ENCODE results near the gene HERC2. TPM values are rescaled to one million over a fixed set of nuclear protein-coding genes. Genes with fewer than 3 reads are reported as not detected.

The HERC2 gene
- total and polyA plus RNA-seq, 2 of the 8 experiments (the other 6 are each of a cell fraction or from before 2014, with no cell fraction given): 83.0 to 88.7 TPM

DNA sequence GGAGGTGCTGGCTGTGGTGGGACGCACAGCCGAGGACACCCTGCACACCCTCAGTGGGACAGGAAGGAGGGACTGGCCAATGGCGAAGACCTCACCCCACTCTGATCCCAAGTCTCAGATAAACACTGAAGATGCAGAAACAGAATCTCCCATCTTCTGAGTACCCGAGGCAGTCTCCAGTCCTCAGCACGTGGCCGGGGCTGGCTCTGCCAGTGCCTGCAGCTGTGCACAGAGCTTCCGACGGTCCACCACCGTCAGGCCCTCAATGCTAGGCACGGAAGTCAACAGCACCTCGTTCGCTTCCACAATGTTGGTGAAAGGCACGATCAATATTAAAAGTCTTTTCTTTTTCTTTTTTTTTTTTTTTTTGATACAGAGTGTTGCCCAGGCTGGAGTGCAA, 206.1 kb downstream of the HERC2 start:
- POLR2A ChIA-PET (ENCODE audit: partially characterized antibody): no interaction called here
- Histone ChIP-seq H3K14ac (ENCODE audit: insufficient read length) (no peak overlapping the region), H3K56ac (replicated peaks; ENCODE audit: insufficient read length, low read depth, low read length) (no peak overlapping the region), H3K79me1 (ENCODE audit: low read depth, low read length) (no peaks in the 10 kb centered on the region), H2BK120ac (replicated peaks; ENCODE audit: low read depth, low read length) (no peak overlapping the region), H3K23ac (ENCODE audit: insufficient read length) (no peak overlapping the region), H3K27me3 (replicated peaks in 1 of 4; ENCODE audit: control insufficient read depth in 3 of 4, extremely low read depth in 1 of 4, insufficient read depth in 3 of 4, low read length in 3 of 4) (no peaks in the 10 kb centered on the region), H3K23me2 (ENCODE audit: low read depth, low read length) (no peaks in the 10 kb centered on the region), H2BK12ac (ENCODE audit: low read depth, low read length) (no peak overlapping the region), H4K8ac (ENCODE audit: extremely low read depth, insufficient read depth, low read length) (no peak overlapping the region), H3K4me1 (replicated peaks in 1 of 4; ENCODE audit: control insufficient read depth in 3 of 4, insufficient read depth in 4 of 4, low read length in 3 of 4) (no peaks in the 10 kb centered on the region), H2BK15ac (ENCODE audit: low read length) (no peak overlapping the region), H3K36me3 (ENCODE audit: control insufficient read depth in 2 of 4, insufficient read depth in 4 of 4, low read length in 3 of 4) (peaks cover 20 to 50% (median 43%) of the 10 kb centered on the region in 4 experiments; a peak in 7 of 8 replicates), H3K79me2 (ENCODE audit: control insufficient read depth in 1 of 2, insufficient read depth in 2 of 2, low read length in 2 of 2) (no peaks in the 10 kb centered on the region), H4K5ac (ENCODE audit: insufficient read length, low read depth, low read length) (no peak overlapping the region), H3K4me2 (ENCODE audit: insufficient read depth in 1 of 2, low read depth in 2 of 2, low read length in 2 of 2) (no peak overlapping the region), H3K9ac (replicated peaks in 1 of 4; ENCODE audit: extremely low read depth in 1 of 4, low read depth in 3 of 4, low read length in 3 of 4) (no peak overlapping the region), H3K4ac (replicated peaks; ENCODE audit: insufficient read length, low read depth, low read length) (no peak overlapping the region), H3K9me3 (ENCODE audit: insufficient read depth in 2 of 2, low read depth in 1 of 2, low read length in 1 of 2) (no peaks in the 10 kb centered on the region), H3K4me3 (ENCODE audit: extremely low read depth in 1 of 4, insufficient read depth in 2 of 4, low read depth in 3 of 4, low read length in 4 of 4) (no peak overlapping the region), H2AK5ac (ENCODE audit: low read depth, low read length) (no peak overlapping the region), H2AFZ (ENCODE audit: low read length) (no peak overlapping the region), H3K18ac (ENCODE audit: extremely low read depth, low read length) (no peak overlapping the region), H2BK20ac (ENCODE audit: low read length) (no peak overlapping the region), H4K20me1 (replicated peaks in 1 of 2; ENCODE audit: control insufficient read depth in 1 of 2, insufficient read depth in 2 of 2, low read length in 2 of 2) (peaks cover 0 to 10% of the 10 kb centered on the region in 2 experiments), H2BK5ac (ENCODE audit: low read depth, low read length) (no peak overlapping the region), H3K27ac (ENCODE audit: low read depth, low read length) (no peak overlapping the region), H4K91ac (replicated peaks; ENCODE audit: insufficient read length, low read length) (no peak overlapping the region)
- no peak for FAIRE-seq
- TF ChIP-seq SRF (IDR thresholded peaks at IDR 0.05; ENCODE audit: low read depth, low read length): no peak
- TF ChIP-seq SP1 (IDR thresholded peaks at IDR 0.05; ENCODE audit: low read depth, low read length): no peak
- no peak for TF ChIP-seq SP2 (IDR thresholded peaks at IDR 0.05; ENCODE audit: low read length)
- TF ChIP-seq RAD21 (IDR thresholded peaks at IDR 0.05 in 1 of 2, conservative IDR thresholded peaks at IDR 0.05 in 1 of 2; ENCODE audit: low read depth in 2 of 2, low read length in 2 of 2): no peak
- DNase-seq (ENCODE audit: low read depth in 1 of 2, low spot score in 2 of 2): no peak
- CTCF ChIA-PET (ENCODE audit: partially characterized antibody): interaction anchor here (0.6 to 5.2 kb wide), 4 partner anchors 9 to 1547 kb away, joined by 3 to 52 read pairs (median 4); no protein-coding TSS in a partner anchor
- 84% methylated on average over 13 of the region's 13 CpGs; no CpG with 5 or more reads in 1 of the 2 experiments for WGBS, 2 experiments (ENCODE audit: extremely low coverage in 1 of 2, insufficient coverage in 1 of 2, insufficient read length in 1 of 2, insufficient replicate concordance in 2 of 2, low coverage in 1 of 2, low lambda C conversion rate in 2 of 2, missing lambda C conversion rate in 1 of 2)
